IMR-90 (cell line): Measurements from ENCODE around the gene PLXDC1. TPM values are rescaled to one million over a fixed set of nuclear protein-coding genes. Genes with fewer than 3 reads are reported as not detected.
"Not testable (repeated sequence)": the region's sequence is repeated elsewhere in the genome, so short reads cannot be mapped to it uniquely, and the experiment has no call there.

Experiments
- ATAC-seq: fragments of 200-7000 bp; cut with Tn5 transposase; 2 replicates; pipeline ENCODE4 v1.9.1; 2020; ENCODE audit warnings: low read depth, mild to moderate bottlenecking, moderate library complexity
- BruUV-seq: library from RNA; stranded (reverse); fragments of 400-500 nt; replicated peaks from 2 replicates; lab custom pipeline; 2021; lab: Mats Ljungman, UMichigan
- CTCF ChIA-PET: fragments of 300-600 bp; formaldehyde crosslinking; extraction: SDS; loops from one replicate; lab custom pipeline; 2021; ENCODE audit warnings: antibody characterized with exemption; lab: Yijun Ruan, JAX
- POLR2A ChIA-PET: fragments of 300-600 bp; sonication (Branson Sonifier 250); formaldehyde crosslinking; loops from one replicate; lab custom pipeline; 2022; ENCODE audit warnings: antibody characterized with exemption; ENCODE audit not compliant: unreplicated experiment; lab: Charles Lee
- DNase-seq: peaks from one replicate; pipeline ENCODE4 v3.0.0; 2013
- H2AFZ ChIP-seq: replicated peaks from 2 replicates; pipeline ENCODE3; 2013; ENCODE audit warnings: low read length, mild to moderate bottlenecking; ENCODE audit not compliant: poor library complexity
- H2AK5ac ChIP-seq: 2 replicates; pipeline ENCODE4 v1.6.1; 2013; ENCODE audit warnings: low read depth, low read length, inconsistent platforms
- H2AK9ac ChIP-seq: replicated peaks from 2 replicates; pipeline ENCODE3; 2013; ENCODE audit warnings: mild to moderate bottlenecking, low read depth, low read length, moderate library complexity; ENCODE audit not compliant: poor library complexity
- H2BK120ac ChIP-seq: 2 replicates; pipeline ENCODE4 v1.6.1; 2013; ENCODE audit warnings: low read depth, low read length, inconsistent platforms
- H2BK15ac ChIP-seq: 3 replicates; pipeline ENCODE4 v1.6.1; 2013; ENCODE audit warnings: low read depth, low read length, inconsistent platforms
- H2BK20ac ChIP-seq: 2 replicates; pipeline ENCODE4 v1.6.1; 2013; ENCODE audit warnings: low read depth, mild to moderate bottlenecking, inconsistent platforms, low read length, moderate library complexity
- H2BK5ac ChIP-seq: 2 replicates; pipeline ENCODE4 v1.6.1; 2013; ENCODE audit warnings: mild to moderate bottlenecking, low read depth, low read length, inconsistent platforms; ENCODE audit not compliant: poor library complexity, severe bottlenecking
- H3K14ac ChIP-seq: replicated peaks from 2 replicates; pipeline ENCODE4 v1.6.1; 2013; ENCODE audit warnings: low read depth, low read length, inconsistent platforms
- H3K18ac ChIP-seq: 2 replicates; pipeline ENCODE4 v1.6.1; 2013; ENCODE audit warnings: low read depth, low read length, control low read depth
- H3K23ac ChIP-seq: 2 replicates; pipeline ENCODE4 v1.6.1; 2013; ENCODE audit warnings: low read depth, low read length, inconsistent platforms
- H3K27ac ChIP-seq: 2 replicates; pipeline ENCODE4 v1.5.1; 2013; ENCODE audit warnings: mild to moderate bottlenecking, control low read depth, low read length; ENCODE audit not compliant: insufficient read depth
- H3K27me3 ChIP-seq: 2 replicates; pipeline ENCODE4 v1.6.1; 2013; ENCODE audit warnings: low read length; ENCODE audit not compliant: control insufficient read depth, insufficient read depth
- H3K36me3 ChIP-seq: 2 replicates; pipeline ENCODE4 v1.6.1; 2013; ENCODE audit warnings: low read length, mixed read lengths; ENCODE audit not compliant: control insufficient read depth, insufficient read depth
- H3K4ac ChIP-seq: 2 replicates; pipeline ENCODE4 v1.6.1; 2013; ENCODE audit warnings: low read depth, low read length, inconsistent platforms
- H3K4me1 ChIP-seq: 2 replicates; pipeline ENCODE4 v1.6.1; 2013; ENCODE audit warnings: low read length, mixed read lengths; ENCODE audit not compliant: control insufficient read depth, insufficient read depth
- H3K4me2 ChIP-seq: 2 replicates; pipeline ENCODE4 v1.6.1; 2013; ENCODE audit warnings: low read depth, mild to moderate bottlenecking, control low read depth, low read length, moderate library complexity
- H3K4me3 ChIP-seq: 2 replicates; pipeline ENCODE4 v1.5.1; 2013; ENCODE audit warnings: low read depth, mild to moderate bottlenecking, control low read depth, low read length, moderate library complexity; ENCODE audit not compliant: insufficient read depth
- H3K56ac ChIP-seq: 2 replicates; pipeline ENCODE4 v1.6.1; 2013; ENCODE audit warnings: low read length, inconsistent platforms; ENCODE audit not compliant: insufficient read depth; ENCODE audit errors: extremely low read depth
- H3K79me1 ChIP-seq, 2 experiments: 2 replicates each; pipeline ENCODE4 v1.6.1; 2013; ENCODE audit warnings: low read length in 2 of 2, inconsistent platforms in 1 of 2, low read depth in 1 of 2
- H3K9ac ChIP-seq: 2 replicates; pipeline ENCODE4 v1.6.1; 2013; ENCODE audit warnings: low read depth, low read length, control low read depth
- H3K9me1 ChIP-seq: 2 replicates; pipeline ENCODE4 v1.6.1; 2013; ENCODE audit warnings: low read length, inconsistent platforms; ENCODE audit not compliant: insufficient read depth
- H3K9me3 ChIP-seq: 2 replicates; pipeline ENCODE4 v1.6.1; 2013; ENCODE audit warnings: low read length; ENCODE audit not compliant: control insufficient read depth, insufficient read depth
- H4K20me1 ChIP-seq: 2 replicates; pipeline ENCODE4 v1.6.1; 2013; ENCODE audit warnings: low read length, inconsistent platforms; ENCODE audit not compliant: insufficient read depth
- H4K5ac ChIP-seq: 2 replicates; pipeline ENCODE4 v1.6.1; 2013; ENCODE audit warnings: mild to moderate bottlenecking, low read depth, low read length, control low read depth
- H4K8ac ChIP-seq, 2 experiments: 2 replicates each; pipeline ENCODE4 v1.6.1; 2013; ENCODE audit warnings: low read depth in 2 of 2, low read length in 2 of 2, control low read depth in 1 of 2, inconsistent platforms in 1 of 2
- H4K91ac ChIP-seq: 2 replicates; pipeline ENCODE4 v1.6.1; 2013; ENCODE audit warnings: low read depth, low read length, inconsistent platforms; ENCODE audit not compliant: insufficient read depth
- WGBS, 2 experiments: methylation state at CpG; one replicate each; pipeline versions ENCODE4 v1.1.5 to v1.1.7; 2013; ENCODE audit warnings: missing lambda C conversion rate in 2 of 2; ENCODE audit not compliant: insufficient read length in 1 of 2; ENCODE audit errors: extremely low coverage in 2 of 2; 5-methylcytosine and 5-hydroxymethylcytosine counted together
- dilution Hi-C: fragments of 300-500 bp; cut with HindIII; formaldehyde crosslinking; loops from one replicate; pipeline ENCODE4 v1.14.3; 2018; ENCODE audit warnings: low sequenced_read_pairs; ENCODE audit not compliant: unreplicated experiment
- in situ Hi-C: fragments of 300-500 bp; cut with MboI; formaldehyde crosslinking; loops from 3 replicates; pipeline ENCODE4 v1.14.3; 2019; ENCODE audit warnings: low sequenced_read_pairs, inconsistent platforms, mixed read lengths
- intact Hi-C: fragments of 100-400 bp; cut with micrococcal nuclease; formaldehyde crosslinking; loops from 2 replicates; pipeline ENCODE4 v1.10.0; 2022
- polyA plus RNA-seq, 3 experiments: library from polyadenylated mRNA; depleted of rRNA; stranded (reverse); fragments of >200 nt; gene quantifications; 2 replicates each; pipeline ENCODE4 v1.2.3, GENCODE V29; 2012; ENCODE audit warnings: low replicate concordance in 1 of 3
- total RNA-seq: library from RNA; depleted of rRNA; stranded (reverse); fragments of >200 nt; gene quantifications from 2 replicates; pipeline ENCODE4 v1.2.3, GENCODE V29; 2012

Gene PLXDC1
- total and polyA plus RNA-seq, 2 of the 4 experiments (the other 2 are of a cell fraction), result under 0.01 to 0.50 TPM

- H3K56ac ChIP-seq, H2BK5ac ChIP-seq, H2AK5ac ChIP-seq, intact Hi-C loops, BruUV-seq, ATAC-seq, H3K9me3 ChIP-seq, dilution Hi-C loops, H3K9ac ChIP-seq, H4K8ac ChIP-seq, H3K4me2 ChIP-seq, H3K79me1 ChIP-seq, H3K36me3 ChIP-seq, H3K23ac ChIP-seq, H3K4me3 ChIP-seq, DNase-seq, H3K9me1 ChIP-seq, H2AFZ ChIP-seq, in situ Hi-C loops, H3K4ac ChIP-seq, H3K18ac ChIP-seq, H3K27me3 ChIP-seq, POLR2A ChIA-PET, H2AK9ac ChIP-seq, H2BK120ac ChIP-seq, H3K27ac ChIP-seq, H4K20me1 ChIP-seq, H4K91ac ChIP-seq, H2BK15ac ChIP-seq, H3K4me1 ChIP-seq, H2BK20ac ChIP-seq, H4K5ac ChIP-seq, H3K14ac ChIP-seq, CTCF ChIA-PET: not testable (repeated sequence)
- 100% methylated on average over 1 of the region's 10 CpGs; no CpG with 5 or more reads in 1 of the 2 experiments for WGBS, 2 experiments
Measured at GRCh38 chr17:39121919-39122318, 29.5 kb downstream of the PLXDC1 start.
